Immature natural killer cell (primary cell): Measurements from ENCODE around the gene UBP1. TPM values are rescaled to one million over a fixed set of nuclear protein-coding genes. Genes with fewer than 3 reads are reported as not detected.
A peak's percentile ranks its signal among the peaks of the same experiment; 100 is the strongest.
"Not testable (repeated sequence)": the region's sequence is repeated elsewhere in the genome, so short reads cannot be mapped to it uniquely, and the experiment has no call there.

Experiments used
- DNase-seq, 3 donors: peaks; one replicate each; pipeline ENCODE4 v3.0.0; 2022; ENCODE audit warnings: mixed read lengths in 1 of 3
- H3K27ac Mint-ChIP-seq, 6 donors: one replicate each; pipeline ENCODE4 v1.8.0; 2020; ENCODE audit warnings: mixed read lengths in 6 of 6, mild to moderate bottlenecking in 5 of 6, inconsistent platforms in 4 of 6, moderate library complexity in 3 of 6
- H3K27me3 Mint-ChIP-seq, 3 donors: one replicate each; pipeline ENCODE4 v1.8.0; 2020 to 2021; ENCODE audit warnings: low read depth in 3 of 3, mild to moderate bottlenecking in 3 of 3, mixed read lengths in 3 of 3, moderate library complexity in 3 of 3, inconsistent platforms in 1 of 3
- H3K36me3 Mint-ChIP-seq, 3 donors: one replicate each; pipeline ENCODE4 v1.8.0; 2020; ENCODE audit warnings: mixed read lengths in 3 of 3, inconsistent platforms in 2 of 3, mild to moderate bottlenecking in 2 of 3
- H3K4me1 Mint-ChIP-seq, 2 donors: one replicate each; pipeline ENCODE4 v1.8.0; 2020; ENCODE audit warnings: inconsistent platforms in 2 of 2, mild to moderate bottlenecking in 2 of 2, mixed read lengths in 2 of 2, moderate library complexity in 1 of 2
- H3K4me3 Mint-ChIP-seq, 5 donors: one replicate each; pipeline ENCODE4 v1.8.0; 2020; ENCODE audit warnings: mild to moderate bottlenecking in 5 of 5, mixed read lengths in 5 of 5, inconsistent platforms in 3 of 5, moderate library complexity in 3 of 5
- H3K9me3 Mint-ChIP-seq, 6 donors: one replicate each; pipeline ENCODE4 v1.8.0; 2020; ENCODE audit warnings: mild to moderate bottlenecking in 6 of 6, mixed read lengths in 6 of 6, inconsistent platforms in 4 of 6, moderate library complexity in 3 of 6
- polyA plus RNA-seq, 3 donors: library from polyadenylated mRNA; unstranded; fragments of 300-500 nt; fragmentation: Illumina TruSeq; gene quantifications; one replicate each; pipeline ENCODE4 v1.2.3, GENCODE V29; 2021

Gene UBP1
- polyA plus RNA-seq, 3 donors from 2014 or later, result 9.5 to 12.4 (median 10.3) TPM

GRCh38 chr3:33426630-33427317, 13.4 kb downstream of the UBP1 start:
- no peak for DNase-seq
- H3K4me3 Mint-ChIP-seq, result no peak overlapping the region
- no peaks in the 10 kb centered on the region for H3K9me3 Mint-ChIP-seq
- peak overlapping the region in 1 of 6 donors; percentile 28 for H3K27ac Mint-ChIP-seq
- no peaks in the 10 kb centered on the region for H3K27me3 Mint-ChIP-seq
- peaks cover 3 to 9% (median 7%) of the 10 kb centered on the region in 3 donors for H3K36me3 Mint-ChIP-seq
- peaks cover 57 to 82% of the 10 kb centered on the region in 2 donors for H3K4me1 Mint-ChIP-seq

GRCh38 chr3:33426068-33426467, 14.1 kb downstream of the UBP1 start:
- Mint-ChIP-seq H3K9me3 (no peaks in the 10 kb centered on the region), H3K4me3 (no peak overlapping the region), H3K27me3 (peaks cover 0 to 2% (median 0%) of the 10 kb centered on the region in 3 donors), H3K36me3 (peaks cover 3 to 13% (median 5%) of the 10 kb centered on the region in 3 donors), H3K27ac (no peak overlapping the region), H3K4me1 (peaks cover 50 to 75% of the 10 kb centered on the region in 2 donors)
- DNase-seq, result no peak

DNA sequence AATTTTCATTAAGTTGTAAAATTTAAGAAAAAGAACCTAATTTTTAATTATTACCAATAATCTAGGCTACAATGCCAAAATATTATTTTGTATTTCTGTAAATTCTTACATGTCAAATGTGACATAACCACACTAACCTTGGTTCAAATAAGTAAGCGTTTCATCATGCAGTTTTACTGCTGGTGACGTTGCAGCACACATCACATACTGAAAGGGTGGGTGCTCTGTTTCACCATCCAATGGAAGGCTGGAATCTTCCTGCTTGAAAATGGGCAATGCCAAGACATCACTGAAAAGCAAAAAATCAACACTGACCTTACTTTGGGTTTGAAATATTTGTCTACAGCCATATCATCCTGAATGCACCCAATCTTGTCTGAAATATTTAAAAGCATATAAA, 14.8 kb downstream of the UBP1 start:
- H3K36me3 Mint-ChIP-seq, result peaks cover 3 to 17% (median 3%) of the 10 kb centered on the region in 3 donors

DNA sequence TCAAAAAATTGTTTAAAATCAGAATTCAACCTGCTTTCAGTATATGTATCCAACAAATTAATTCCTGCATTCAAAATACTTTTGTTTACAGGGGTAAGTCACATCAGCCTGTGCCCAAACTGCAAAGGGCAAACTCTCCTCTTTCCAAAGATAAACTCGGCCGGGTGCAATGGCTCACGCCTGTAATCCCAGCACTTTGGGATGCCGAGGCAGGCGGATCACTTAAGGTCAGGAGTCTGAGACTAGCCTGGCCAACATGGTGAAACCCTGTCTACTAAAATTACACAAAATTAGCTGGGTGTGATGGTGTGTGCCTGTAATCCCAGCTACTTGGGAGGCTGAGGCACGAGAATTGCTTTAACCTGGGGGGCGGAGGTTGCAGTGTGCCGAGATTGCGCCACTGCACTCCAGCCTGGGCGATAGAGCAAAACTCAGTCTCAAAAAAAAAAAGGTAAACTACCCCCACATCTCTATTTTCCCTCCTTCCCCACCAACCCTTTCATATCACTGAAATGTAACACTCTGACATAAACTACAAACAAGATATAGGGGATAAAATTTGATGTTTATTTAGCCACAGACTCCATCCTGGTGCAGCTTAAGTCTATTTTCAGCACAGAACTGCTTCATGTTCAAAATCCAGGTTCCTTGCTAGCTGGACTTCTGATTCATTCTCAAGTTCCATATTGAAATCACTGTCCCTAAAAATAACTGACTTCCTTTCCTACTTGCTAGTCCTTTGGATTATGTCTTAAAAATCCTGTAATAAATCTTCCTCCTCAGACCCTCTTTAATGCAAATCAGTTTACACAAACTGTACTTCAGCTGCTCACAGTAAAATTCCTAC, 15.4 kb downstream of the UBP1 start:
- Mint-ChIP-seq H3K36me3 (peaks cover 6 to 20% (median 6%) of the 10 kb centered on the region in 3 donors), H3K27me3 (peaks cover 0 to 2% (median 0%) of the 10 kb centered on the region in 3 donors), H3K27ac (peak overlapping the region in 3 of 6 donors; percentile 7 to 22 (median 17)), H3K4me1 (peaks cover 39 to 62% of the 10 kb centered on the region in 2 donors), H3K4me3 (no peak overlapping the region), H3K9me3 (no peaks in the 10 kb centered on the region)
- no peak for DNase-seq

More for the DNA sequence above, 14.8 kb downstream of the UBP1 start:
- peaks cover 45 to 68% of the 10 kb centered on the region in 2 donors for H3K4me1 Mint-ChIP-seq
- no peaks in the 10 kb centered on the region for H3K9me3 Mint-ChIP-seq
- DNase-seq, result no peak
- H3K27ac Mint-ChIP-seq, result peak overlapping the region in 3 of 6 donors; percentile 7 to 22 (median 17)
- H3K4me3 Mint-ChIP-seq, result no peak overlapping the region
- peaks cover 0 to 2% (median 0%) of the 10 kb centered on the region in 3 donors for H3K27me3 Mint-ChIP-seq

- H3K27me3 Mint-ChIP-seq, result peaks cover 0 to 2% (median 0%) of the 10 kb centered on the region in 3 donors
- peak overlapping the region in 2 of 6 donors; percentile 16 to 23 for H3K27ac Mint-ChIP-seq
- no peak overlapping the region for H3K4me3 Mint-ChIP-seq
- no peak for DNase-seq
- peaks cover 13 to 38% of the 10 kb centered on the region in 2 donors for H3K4me1 Mint-ChIP-seq
- H3K36me3 Mint-ChIP-seq, result peaks cover 7 to 28% (median 10%) of the 10 kb centered on the region in 3 donors
- H3K9me3 Mint-ChIP-seq, result no peaks in the 10 kb centered on the region
These were observed 19.2 kb downstream of the UBP1 start for GRCh38 chr3:33420966-33421365.

DNA sequence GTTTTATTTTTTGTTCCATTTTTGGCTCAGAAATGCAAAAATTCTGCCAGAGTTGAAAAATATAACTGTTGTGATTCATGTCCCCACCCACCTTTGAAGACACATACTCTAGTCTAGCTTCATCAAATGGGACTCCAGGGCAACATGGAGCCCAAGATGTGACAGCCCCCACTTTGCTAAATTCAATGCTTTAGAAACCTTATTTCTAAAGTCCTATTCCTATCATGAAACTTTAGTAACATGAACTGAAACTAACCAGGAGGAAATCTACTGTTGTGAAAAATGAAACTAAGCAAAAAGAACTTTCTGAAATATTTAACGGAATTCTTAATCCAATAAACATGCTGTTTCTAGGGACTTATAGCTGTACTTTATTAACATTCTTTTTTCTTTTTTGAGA, 20.3 kb downstream of the UBP1 start:
- Mint-ChIP-seq H3K36me3 (peaks cover 7 to 24% (median 10%) of the 10 kb centered on the region in 3 donors), H3K4me1 (peaks cover 11 to 28% of the 10 kb centered on the region in 2 donors), H3K9me3 (no peaks in the 10 kb centered on the region), H3K27ac (peak overlapping the region in 5 of 6 donors; percentile 48 to 62 (median 56)), H3K27me3 (peaks cover 0 to 2% (median 0%) of the 10 kb centered on the region in 3 donors), H3K4me3 (no peak overlapping the region)
- no peak for DNase-seq

GRCh38 chr3:33417066-33417673, 23.0 kb downstream of the UBP1 start:
- H3K9me3 Mint-ChIP-seq, result no peaks in the 10 kb centered on the region
- peaks cover 15 to 31% (median 20%) of the 10 kb centered on the region in 3 donors for H3K36me3 Mint-ChIP-seq
- DNase-seq, result no peak
- no peak overlapping the region for H3K4me3 Mint-ChIP-seq
- H3K27me3 Mint-ChIP-seq, result peaks cover 0 to 2% (median 0%) of the 10 kb centered on the region in 3 donors
- peaks cover 9 to 23% of the 10 kb centered on the region in 2 donors for H3K4me1 Mint-ChIP-seq
- H3K27ac Mint-ChIP-seq, result peak overlapping the region in 2 of 6 donors; percentile 26 to 77

- not testable (repeated sequence) for H3K9me3 Mint-ChIP-seq, H3K4me3 Mint-ChIP-seq, H3K4me1 Mint-ChIP-seq, H3K27ac Mint-ChIP-seq, DNase-seq, H3K27me3 Mint-ChIP-seq
- H3K36me3 Mint-ChIP-seq, result peaks cover 33 to 42% (median 41%) of the 10 kb centered on the region in 3 donors
These were observed 29.4 kb downstream of the UBP1 start for GRCh38 chr3:33410816-33411215.

- Mint-ChIP-seq H3K4me1 (peaks cover 0 to 2% of the 10 kb centered on the region in 2 donors), H3K4me3 (no peak overlapping the region), H3K36me3 (peaks cover 30 to 44% (median 33%) of the 10 kb centered on the region in 3 donors), H3K9me3 (no peaks in the 10 kb centered on the region), H3K27ac (peak overlapping the region in 1 of 6 donors; percentile 36), H3K27me3 (peaks cover 0 to 2% (median 0%) of the 10 kb centered on the region in 3 donors)
- no peak for DNase-seq
These were observed 36.4 kb downstream of the UBP1 start for GRCh38 chr3:33403756-33404155.

GRCh38 chr3:33402936-33403335, 37.3 kb downstream of the UBP1 start:
- H3K9me3 Mint-ChIP-seq, result no peaks in the 10 kb centered on the region
- peaks cover 22 to 43% (median 31%) of the 10 kb centered on the region in 3 donors for H3K36me3 Mint-ChIP-seq
- H3K4me1 Mint-ChIP-seq, result peaks cover 0 to 2% of the 10 kb centered on the region in 2 donors
- DNase-seq, result no peak
- no peak overlapping the region for H3K4me3 Mint-ChIP-seq
- H3K27me3 Mint-ChIP-seq, result peaks cover 0 to 2% (median 0%) of the 10 kb centered on the region in 3 donors
- peak overlapping the region in 2 of 6 donors; percentile 19 to 49 for H3K27ac Mint-ChIP-seq

DNA sequence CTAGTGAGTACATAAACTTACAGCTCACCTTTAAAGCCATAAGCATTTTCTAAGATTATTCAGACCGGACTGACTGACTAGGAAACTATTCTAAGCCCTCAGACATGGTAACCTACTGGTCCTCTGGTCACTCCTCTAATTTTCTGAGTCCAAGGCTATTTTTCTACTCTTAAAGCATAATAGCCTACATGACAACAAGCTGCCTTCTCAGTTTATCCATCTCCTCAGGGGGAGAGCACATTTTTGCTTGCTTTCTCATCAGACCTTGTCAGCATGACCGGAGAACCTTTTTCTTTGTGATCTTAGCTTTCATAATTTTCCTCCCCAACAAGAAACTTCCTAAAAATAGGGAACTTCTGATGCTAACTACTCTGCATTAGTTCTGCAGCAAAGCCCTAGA, 38.4 kb downstream of the UBP1 start:
- Mint-ChIP-seq H3K27ac (peak overlapping the region in 2 of 6 donors; percentile 23 to 49), H3K4me1 (peaks cover 0 to 2% of the 10 kb centered on the region in 2 donors), H3K36me3 (peaks cover 19 to 44% (median 37%) of the 10 kb centered on the region in 3 donors), H3K4me3 (no peak overlapping the region), H3K9me3 (no peaks in the 10 kb centered on the region), H3K27me3 (peaks cover 0 to 2% (median 0%) of the 10 kb centered on the region in 3 donors)
- DNase-seq, result no peak

DNA sequence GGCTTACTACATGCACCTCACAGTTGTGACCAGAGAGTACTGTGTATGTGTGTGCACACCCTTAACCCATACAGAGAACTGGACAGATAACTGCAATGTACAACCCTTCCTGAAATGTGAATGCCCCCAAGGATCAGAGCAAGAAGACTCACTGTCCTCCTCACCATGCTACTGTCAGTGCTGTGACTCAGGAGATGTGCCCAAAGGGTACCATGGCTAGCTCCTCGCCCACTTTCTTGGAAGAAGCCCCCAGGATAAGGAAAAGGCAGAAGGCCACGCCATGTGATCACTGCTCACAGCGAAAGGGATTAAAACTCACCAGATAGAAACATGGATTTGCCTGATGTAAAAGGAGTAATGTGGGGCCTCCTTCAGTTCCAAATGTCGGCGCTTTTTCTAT, 41.8 kb downstream of the UBP1 start:
- H3K27me3 Mint-ChIP-seq, result peaks cover 0 to 2% (median 0%) of the 10 kb centered on the region in 3 donors
- peaks cover 0 to under 1% of the 10 kb centered on the region in 2 donors for H3K4me1 Mint-ChIP-seq
- DNase-seq, result no peak
- H3K27ac Mint-ChIP-seq, result peak overlapping the region in 1 of 6 donors; percentile 32
- no peaks in the 10 kb centered on the region for H3K9me3 Mint-ChIP-seq
- peaks cover 20 to 64% (median 42%) of the 10 kb centered on the region in 3 donors for H3K36me3 Mint-ChIP-seq
- no peak overlapping the region for H3K4me3 Mint-ChIP-seq

- H3K36me3 Mint-ChIP-seq, result peaks cover 13 to 73% (median 41%) of the 10 kb centered on the region in 3 donors
- no peaks in the 10 kb centered on the region for H3K9me3 Mint-ChIP-seq
- H3K4me1 Mint-ChIP-seq, result peaks cover 0 to 6% of the 10 kb centered on the region in 2 donors
- H3K4me3 Mint-ChIP-seq, result no peak overlapping the region
- H3K27me3 Mint-ChIP-seq, result no peaks in the 10 kb centered on the region
- no peak overlapping the region for H3K27ac Mint-ChIP-seq
- no peak for DNase-seq
These were observed 44.3 kb downstream of the UBP1 start for GRCh38 chr3:33395900-33396299.
